Activated T-cell treated with anti-CD3 and anti-CD28 coated beads, Interleukin-2, amount 50 U/mL, for 72 hours (primary cell): Measurements from ENCODE around the gene RPTOR. TPM values are rescaled to one million over a fixed set of nuclear protein-coding genes. Genes with fewer than 3 reads are reported as not detected.

Source experiments
- ATAC-seq, 2 donors: fragments of 150-1000 bp; cut with Tn5 transposase; replicated peaks in 1 of 2; 2 replicates each; pipeline ENCODE4 v1.10.0; 2021; ENCODE audit warnings: moderate library complexity in 2 of 2, mild to moderate bottlenecking in 1 of 2
- DNase-seq, 2 donors: peaks; one replicate each; pipeline ENCODE4 v3.0.0; 2021 to 2022; ENCODE audit warnings: mixed read lengths in 1 of 2
- H3K27ac Mint-ChIP-seq: one replicate; pipeline ENCODE4 v1.8.0; 2022; ENCODE audit warnings: mild to moderate bottlenecking, moderate library complexity, mixed read lengths
- H3K27me3 Mint-ChIP-seq: one replicate; pipeline ENCODE4 v1.8.0; 2022; ENCODE audit warnings: low read depth, mixed read lengths
- H3K36me3 Mint-ChIP-seq, 2 donors: one replicate each; pipeline ENCODE4 v1.8.0; 2022; ENCODE audit warnings: mixed read lengths in 2 of 2, mild to moderate bottlenecking in 1 of 2; ENCODE audit not compliant: insufficient read depth in 2 of 2
- H3K4me1 Mint-ChIP-seq: one replicate; pipeline ENCODE4 v1.8.0; 2022; ENCODE audit warnings: low read depth, mixed read lengths
- H3K4me3 Mint-ChIP-seq, 2 donors: one replicate each; pipeline ENCODE4 v1.8.0; 2022; ENCODE audit warnings: mild to moderate bottlenecking in 2 of 2, mixed read lengths in 2 of 2, moderate library complexity in 2 of 2
- H3K9me3 Mint-ChIP-seq, 2 donors: one replicate each; pipeline ENCODE4 v1.8.0; 2022; ENCODE audit warnings: mixed read lengths in 2 of 2
- total RNA-seq, 2 donors: library from RNA; stranded (reverse); gene quantifications; one replicate each; pipeline ENCODE4 v1.2.3, GENCODE V29; 2022

The RPTOR gene
- total RNA-seq, 2 donors from 2014 or later = 50.8 to 62.0 TPM

DNA sequence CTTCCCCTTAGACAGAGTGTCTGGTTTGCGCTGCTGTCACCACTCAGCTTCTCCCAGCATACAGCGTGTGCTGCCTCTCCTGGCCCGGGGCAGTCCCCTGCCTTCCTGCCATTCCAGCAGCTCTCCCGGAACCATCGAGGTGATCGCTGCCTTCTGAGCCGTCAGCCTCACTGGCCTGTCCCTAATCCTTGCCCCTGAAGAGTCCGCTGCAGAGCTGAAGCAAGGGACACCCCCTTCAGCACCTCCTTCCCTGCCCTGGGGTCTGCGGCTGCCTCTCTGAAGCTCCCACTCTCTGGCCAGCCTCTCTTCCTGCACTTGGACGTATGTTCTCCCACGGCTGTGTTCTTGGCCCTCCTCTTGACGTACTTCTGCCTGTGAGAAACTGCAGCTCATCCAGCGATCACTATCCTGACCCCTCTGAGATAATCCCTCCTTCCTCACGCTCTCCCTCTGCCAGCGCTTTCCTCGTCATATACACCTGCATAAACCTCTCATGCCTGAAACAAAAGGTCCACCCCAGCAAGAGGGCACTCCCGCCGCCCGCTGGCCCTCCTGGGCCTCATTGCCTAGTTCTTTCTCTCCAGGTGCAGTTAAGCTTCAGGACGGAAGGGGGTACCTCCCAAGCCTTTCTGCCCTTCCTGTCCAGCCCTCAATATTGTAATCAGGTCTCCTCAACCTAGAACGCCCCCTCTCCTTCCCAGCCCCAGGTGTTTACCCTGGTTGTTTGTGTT is 226.4 kb downstream of the RPTOR start:
- no peaks in the 10 kb centered on the region for H3K9me3 Mint-ChIP-seq
- H3K27ac Mint-ChIP-seq = no peak overlapping the region
- ATAC-seq (no peak), DNase-seq (no peak)
- peaks cover 0 to 2% of the 10 kb centered on the region in 2 donors for H3K36me3 Mint-ChIP-seq
- H3K27me3 Mint-ChIP-seq = no peaks in the 10 kb centered on the region
- no peak overlapping the region for H3K4me3 Mint-ChIP-seq
- H3K4me1 Mint-ChIP-seq = peaks cover 54% of the 10 kb centered on the region

GRCh38 chr17:80771612-80772005 is 227.0 kb downstream of the RPTOR start:
- H3K4me1 Mint-ChIP-seq = peaks cover 57% of the 10 kb centered on the region
- ATAC-seq (no peak), DNase-seq (no peak)
- H3K36me3 Mint-ChIP-seq = peaks cover 2 to 4% of the 10 kb centered on the region in 2 donors
- H3K4me3 Mint-ChIP-seq = no peak overlapping the region
- no peaks in the 10 kb centered on the region for H3K27me3 Mint-ChIP-seq
- H3K9me3 Mint-ChIP-seq = no peaks in the 10 kb centered on the region
- no peak overlapping the region for H3K27ac Mint-ChIP-seq

DNA sequence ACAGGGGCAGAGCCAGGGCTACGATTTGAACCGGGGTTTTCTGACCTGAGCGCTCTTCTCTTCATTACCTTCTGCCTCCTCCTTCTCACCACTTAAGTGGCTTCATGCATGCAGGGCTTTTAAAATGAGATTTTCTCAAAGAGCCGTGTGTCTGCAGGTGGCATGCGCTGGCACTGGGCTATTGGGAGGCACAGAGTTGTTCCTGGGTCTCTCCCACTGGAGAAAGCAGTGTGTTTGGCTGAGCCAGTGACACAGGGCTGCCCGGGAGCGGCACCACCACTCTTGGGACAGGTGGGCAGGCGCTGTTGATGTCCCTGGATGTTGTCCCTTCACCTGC is 228.2 kb downstream of the RPTOR start:
- Mint-ChIP-seq H3K27ac (no peak overlapping the region), H3K27me3 (no peaks in the 10 kb centered on the region), H3K4me3 (peak overlapping the region in 1 of 2 donors; percentile 18), H3K9me3 (no peaks in the 10 kb centered on the region), H3K4me1 (peaks cover 64% of the 10 kb centered on the region), H3K36me3 (peaks cover 4 to 14% of the 10 kb centered on the region in 2 donors)
- DNase-seq (no peak), ATAC-seq (no peak)

DNA sequence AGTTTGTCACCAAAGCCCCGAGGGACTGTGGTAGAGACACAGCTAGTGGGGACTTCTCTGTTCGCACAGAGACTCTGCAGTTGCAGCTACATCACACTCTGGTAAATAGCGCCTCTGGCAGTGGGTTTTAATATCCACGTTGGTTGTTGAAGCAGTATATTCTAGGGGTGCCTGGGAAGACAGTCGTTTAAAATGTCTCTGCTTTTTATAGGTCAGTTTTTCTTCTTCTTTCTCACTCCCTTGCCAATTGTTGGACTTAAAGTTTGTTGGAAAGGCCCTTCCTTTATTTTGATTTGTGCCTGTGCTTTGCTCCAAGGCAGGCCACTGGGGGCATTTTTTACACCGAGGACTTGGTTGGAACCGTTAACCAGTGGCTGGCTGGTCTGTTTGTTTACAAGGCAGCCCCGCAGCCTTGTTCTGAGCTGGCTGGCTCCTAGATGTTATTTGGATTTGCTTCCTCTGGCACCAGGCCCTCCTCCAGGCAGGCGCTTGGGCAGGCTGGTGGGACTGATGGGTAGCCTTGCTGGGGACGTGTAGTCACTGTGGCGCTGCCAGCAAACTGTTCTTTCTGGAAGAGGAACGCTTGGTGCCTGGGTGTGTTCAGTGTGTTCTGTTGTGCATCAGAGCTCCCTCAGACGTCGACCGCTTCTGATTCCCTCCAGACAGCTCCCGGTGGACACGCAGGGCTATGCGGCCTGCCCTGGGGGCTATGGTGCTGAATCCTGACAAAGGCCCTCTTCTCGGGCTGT is 228.8 kb downstream of the RPTOR start:
- H3K4me3 Mint-ChIP-seq = peak overlapping the region in 1 of 2 donors; percentile 86
- peaks cover 4 to 14% of the 10 kb centered on the region in 2 donors for H3K36me3 Mint-ChIP-seq
- peaks cover 70% of the 10 kb centered on the region for H3K4me1 Mint-ChIP-seq
- no peaks in the 10 kb centered on the region for H3K9me3 Mint-ChIP-seq
- H3K27me3 Mint-ChIP-seq = no peaks in the 10 kb centered on the region
- no peak overlapping the region for H3K27ac Mint-ChIP-seq
- peak in 1 of 2 donors; percentile 41 for ATAC-seq
- DNase-seq = no peak

GRCh38 chr17:80774146-80774545 is 229.5 kb downstream of the RPTOR start:
- H3K4me1 Mint-ChIP-seq = peaks cover 66% of the 10 kb centered on the region
- no peaks in the 10 kb centered on the region for H3K27me3 Mint-ChIP-seq
- peak overlapping the region; percentile 71 for H3K27ac Mint-ChIP-seq
- H3K36me3 Mint-ChIP-seq = peaks cover 4 to 14% of the 10 kb centered on the region in 2 donors
- no peaks in the 10 kb centered on the region for H3K9me3 Mint-ChIP-seq
- peak overlapping the region; percentile 76 to 86 for H3K4me3 Mint-ChIP-seq
- ATAC-seq = peak; percentile 14 to 30
- DNase-seq = no peak

DNA sequence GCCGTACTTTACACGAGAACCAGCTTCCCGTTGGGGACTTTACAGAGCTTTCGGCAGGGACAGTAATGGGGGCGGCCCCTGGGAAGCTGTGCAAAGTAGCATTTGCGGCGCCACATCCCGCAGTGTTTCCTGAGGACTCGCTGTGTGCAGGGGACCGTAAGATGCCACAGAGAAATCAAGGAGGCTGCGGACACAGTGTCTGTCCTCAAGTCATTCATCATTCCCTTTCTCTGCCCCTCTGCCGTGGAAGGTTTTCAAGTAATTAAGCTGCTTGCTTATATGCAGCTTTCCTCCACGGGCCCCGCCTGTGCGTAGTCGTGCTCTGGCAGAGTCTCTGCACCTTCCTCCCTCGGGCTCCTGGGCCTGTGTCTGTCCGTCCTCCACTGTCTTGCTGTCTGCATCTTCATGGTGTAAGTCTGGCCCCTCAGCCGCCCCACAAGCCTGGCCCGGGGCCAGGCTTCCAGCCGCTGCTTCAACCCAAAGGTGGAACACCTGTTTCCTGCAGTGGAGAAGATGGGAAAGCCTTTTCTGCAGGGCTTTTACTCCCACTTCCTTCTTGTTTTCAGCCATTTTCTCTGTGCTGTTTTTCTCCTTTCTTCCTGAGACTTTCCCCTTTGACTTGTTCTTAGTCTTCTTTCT is 230.1 kb downstream of the RPTOR start:
- peaks cover 4 to 14% of the 10 kb centered on the region in 2 donors for H3K36me3 Mint-ChIP-seq
- peaks cover 66% of the 10 kb centered on the region for H3K4me1 Mint-ChIP-seq

GRCh38 chr17:80775863-80776262 is 231.2 kb downstream of the RPTOR start:
- Mint-ChIP-seq H3K27me3 (no peaks in the 10 kb centered on the region), H3K36me3 (peaks cover 4 to 14% of the 10 kb centered on the region in 2 donors), H3K4me3 (no peak overlapping the region), H3K9me3 (no peaks in the 10 kb centered on the region), H3K4me1 (peaks cover 71% of the 10 kb centered on the region), H3K27ac (no peak overlapping the region)
- ATAC-seq (no peak), DNase-seq (no peak)

More for the DNA sequence above, 230.1 kb downstream of the RPTOR start:
- ATAC-seq (peak; percentile 64 to 71), DNase-seq (no peak)
- Mint-ChIP-seq H3K9me3 (no peaks in the 10 kb centered on the region), H3K4me3 (peak overlapping the region; percentile 76 to 86), H3K27ac (peak overlapping the region; percentile 71), H3K27me3 (no peaks in the 10 kb centered on the region)

GRCh38 chr17:80777274-80777673 is 232.6 kb downstream of the RPTOR start:
- Mint-ChIP-seq H3K27me3 (no peaks in the 10 kb centered on the region), H3K9me3 (no peaks in the 10 kb centered on the region), H3K4me1 (peaks cover 77% of the 10 kb centered on the region), H3K27ac (no peak overlapping the region), H3K36me3 (peaks cover 4 to 12% of the 10 kb centered on the region in 2 donors), H3K4me3 (no peak overlapping the region)
- no peak for DNase-seq
- ATAC-seq = no peak

- H3K4me3 Mint-ChIP-seq = no peak overlapping the region
- H3K9me3 Mint-ChIP-seq = no peaks in the 10 kb centered on the region
- DNase-seq (no peak), ATAC-seq (no peak)
- no peak overlapping the region for H3K27ac Mint-ChIP-seq
- peaks cover 4 to 12% of the 10 kb centered on the region in 2 donors for H3K36me3 Mint-ChIP-seq
- H3K4me1 Mint-ChIP-seq = peaks cover 77% of the 10 kb centered on the region
- no peaks in the 10 kb centered on the region for H3K27me3 Mint-ChIP-seq
Observed at GRCh38 chr17:80778716-80779115, 234.1 kb downstream of the RPTOR start.

- H3K27me3 Mint-ChIP-seq = no peaks in the 10 kb centered on the region
- peaks cover 77% of the 10 kb centered on the region for H3K4me1 Mint-ChIP-seq
- ATAC-seq (no peak), DNase-seq (no peak)
- H3K36me3 Mint-ChIP-seq = peaks cover 4 to 12% of the 10 kb centered on the region in 2 donors
- H3K9me3 Mint-ChIP-seq = no peaks in the 10 kb centered on the region
- no peak overlapping the region for H3K27ac Mint-ChIP-seq
- H3K4me3 Mint-ChIP-seq = no peak overlapping the region
Observed at GRCh38 chr17:80779336-80779735, 234.7 kb downstream of the RPTOR start.

DNA sequence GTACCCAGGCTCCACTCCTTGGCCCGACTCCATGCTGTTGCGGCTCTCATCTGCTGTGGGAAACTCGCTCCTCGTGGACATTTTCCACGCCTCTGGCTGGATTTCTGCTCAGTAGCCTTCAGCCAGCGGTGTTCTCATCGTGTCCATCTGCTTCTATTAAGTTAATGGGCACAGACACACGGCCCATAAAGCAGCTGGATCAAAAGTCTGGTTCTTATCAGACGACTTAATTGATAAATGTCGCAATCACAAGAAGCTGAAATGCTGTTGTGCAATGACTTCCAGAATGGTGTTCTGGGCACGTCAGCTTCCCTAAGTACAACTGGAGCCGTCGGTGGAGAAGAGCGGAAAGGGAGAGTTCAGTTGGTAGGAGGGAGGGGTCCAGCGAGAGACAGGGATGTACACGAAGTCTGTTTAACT is 235.3 kb downstream of the RPTOR start:
- no peaks in the 10 kb centered on the region for H3K9me3 Mint-ChIP-seq
- H3K27me3 Mint-ChIP-seq = no peaks in the 10 kb centered on the region
- peak overlapping the region; percentile 34 for H3K27ac Mint-ChIP-seq
- H3K4me3 Mint-ChIP-seq = peak overlapping the region; percentile 36 to 48
- H3K36me3 Mint-ChIP-seq = peaks cover 4 to 12% of the 10 kb centered on the region in 2 donors
- ATAC-seq (no peak), DNase-seq (no peak)
- H3K4me1 Mint-ChIP-seq = peaks cover 77% of the 10 kb centered on the region

DNA sequence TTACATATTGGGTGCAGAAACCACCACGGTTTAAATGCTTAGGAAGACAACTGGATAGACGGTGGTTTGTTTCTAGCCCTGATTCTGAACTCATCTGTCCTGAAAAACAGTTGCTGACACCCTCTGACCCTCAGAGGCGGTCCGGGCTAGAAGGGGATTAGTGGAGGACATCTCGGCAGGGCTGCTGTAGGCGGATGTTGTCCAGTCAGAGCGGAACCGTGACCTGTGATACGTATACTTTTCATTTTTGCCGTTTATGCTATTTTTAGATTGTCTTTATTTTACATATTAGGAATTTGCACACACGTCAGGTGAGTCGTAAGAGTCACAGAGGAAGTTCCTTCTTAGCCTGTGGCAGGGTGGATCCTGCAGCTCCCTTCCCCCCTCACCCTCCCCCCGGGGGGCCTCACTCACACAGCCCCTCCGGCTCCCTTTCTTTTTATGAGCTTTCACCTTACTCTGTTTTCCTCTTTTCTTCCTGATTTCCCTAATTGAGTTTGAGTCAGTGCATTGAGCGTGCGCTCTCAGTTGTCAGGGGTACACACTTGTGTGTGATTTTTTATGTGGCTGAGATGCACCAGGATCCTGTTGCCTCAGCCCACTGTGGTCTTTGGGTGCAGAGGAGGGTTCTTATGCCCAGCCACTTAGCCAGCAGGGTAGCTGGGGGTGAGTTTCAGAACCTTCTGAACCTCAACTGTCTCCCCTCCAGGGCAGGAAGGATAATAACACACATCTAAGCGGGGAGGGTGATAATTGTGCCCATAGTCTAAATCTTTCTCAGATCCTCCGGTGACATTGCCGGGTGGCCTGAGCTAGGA is 236.0 kb downstream of the RPTOR start:
- Mint-ChIP-seq H3K9me3 (no peaks in the 10 kb centered on the region), H3K27me3 (no peaks in the 10 kb centered on the region), H3K4me3 (peak overlapping the region; percentile 57 to 83), H3K27ac (peak overlapping the region; percentile 34), H3K36me3 (peaks cover 4 to 12% of the 10 kb centered on the region in 2 donors), H3K4me1 (peaks cover 77% of the 10 kb centered on the region)
- peak; percentile 59 to 79 for ATAC-seq
- peak; percentile 45 to 47 for DNase-seq
